Measurements from ENCODE around the gene TNK2.

GRCh38 chr3:195854628-195855294 is 53.6 kb downstream of the TNK2 start:
- TF ChIP-seq ZNF83 (CRISPR knock-in tag; IDR thresholded peaks at IDR 0.05; ENCODE audit: borderline replicate concordance) (no peak), SMC3 (IDR thresholded peaks at IDR 0.05; ENCODE audit: low read length) (no peak)
